ENCODE measurements around the gene RASGRF2. TPM values are rescaled to one million over a fixed set of nuclear protein-coding genes. Genes with fewer than 3 reads are reported as not detected.
"Not testable (repeated sequence)": the region's sequence is repeated elsewhere in the genome, so short reads cannot be mapped to it uniquely, and the experiment has no call there.

The RASGRF2 gene
- total RNA-seq, 1 experiment from 2014 or later = 5.3 TPM

DNA sequence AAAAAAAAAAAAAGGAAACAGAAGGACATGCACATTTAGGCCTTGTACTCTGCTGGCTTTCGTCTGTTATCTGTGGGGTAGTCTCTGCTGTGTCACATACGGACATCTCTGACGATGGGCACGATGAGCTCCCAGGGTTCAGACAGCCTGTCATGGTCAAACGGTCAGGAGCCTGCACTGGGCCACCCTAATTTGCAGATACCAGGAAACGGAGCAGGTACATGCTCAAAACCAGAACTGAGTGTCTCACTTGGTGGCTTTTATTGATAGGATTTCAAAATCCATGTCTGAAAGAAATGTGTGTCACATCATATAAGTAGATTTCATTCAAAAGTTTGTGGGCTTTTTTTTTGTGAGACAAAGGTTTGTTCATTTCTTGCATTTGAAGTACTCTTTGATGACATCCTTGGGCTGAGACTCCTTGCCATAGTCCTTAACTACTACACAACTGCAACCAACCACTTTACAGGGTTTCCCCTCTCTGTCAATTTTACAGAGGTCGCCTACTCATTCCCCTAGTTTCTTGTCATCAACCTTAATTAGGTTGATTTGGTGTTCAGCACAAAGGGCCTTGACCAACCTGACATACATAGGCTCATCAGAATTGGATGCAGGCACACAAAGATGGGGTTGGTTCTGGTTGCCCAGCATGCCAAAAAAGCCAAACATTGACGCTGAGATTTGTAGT, 281.9 kb downstream of the RASGRF2 start:
- Histone ChIP-seq H3K4me3 (ENCODE audit: insufficient read depth, low read depth, low read length) (no peak overlapping the region), H3K27me3 (ENCODE audit: control insufficient read depth, insufficient read depth, low read length) (no peaks in the 10 kb centered on the region), H3K36me3 (replicated peaks; ENCODE audit: control insufficient read depth, insufficient read depth, low read length) (no peaks in the 10 kb centered on the region)
- DNase-seq = no peak

DNA sequence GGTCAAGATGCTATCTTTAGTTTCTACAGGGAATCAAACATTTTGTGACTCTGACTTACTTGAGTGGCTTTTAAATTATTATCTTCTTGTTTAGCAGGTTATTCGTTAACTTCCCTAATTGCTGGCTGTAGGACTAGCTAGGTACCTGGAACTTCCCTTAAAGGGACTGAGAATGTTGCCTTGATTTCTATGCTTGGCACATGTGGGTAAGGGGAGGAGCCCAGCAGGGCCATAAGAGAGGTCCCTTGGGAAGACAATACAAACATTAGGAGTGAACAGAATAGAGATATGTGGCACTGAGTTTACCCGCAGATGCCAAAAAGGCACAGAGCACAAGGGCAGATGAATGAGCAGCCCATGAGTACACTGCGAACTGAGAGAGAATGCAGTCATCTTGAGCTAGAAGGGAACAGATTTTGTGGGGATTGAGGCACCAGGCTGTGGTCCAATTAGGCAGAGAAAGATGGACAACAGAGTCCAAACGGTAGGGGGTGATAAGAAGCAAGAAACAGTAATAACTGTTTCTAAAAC, 282.8 kb downstream of the RASGRF2 start:
- no peak for DNase-seq
- Histone ChIP-seq H3K27me3 (ENCODE audit: control insufficient read depth, insufficient read depth, low read length) (no peaks in the 10 kb centered on the region), H3K4me3 (ENCODE audit: insufficient read depth, low read depth, low read length) (no peak overlapping the region), H3K36me3 (replicated peaks; ENCODE audit: control insufficient read depth, insufficient read depth, low read length) (no peaks in the 10 kb centered on the region)

DNA sequence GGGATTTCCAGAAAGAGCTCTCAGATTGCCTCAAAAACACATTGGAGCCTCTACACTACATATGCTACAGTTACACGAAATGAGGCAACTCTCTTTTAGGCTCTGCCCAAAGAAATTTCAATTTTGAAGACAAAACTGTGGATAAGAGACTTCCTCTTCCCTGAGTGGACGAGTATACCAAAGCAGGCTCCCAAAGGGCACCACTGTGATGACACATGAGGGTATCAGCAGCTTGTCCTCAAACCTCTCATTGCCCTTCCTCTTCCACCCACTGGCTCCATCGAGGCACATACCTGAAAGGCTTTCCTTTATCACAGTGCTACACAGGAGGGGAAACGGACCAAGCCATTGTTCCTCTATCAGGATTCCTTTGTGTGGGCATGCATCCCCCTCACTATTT, 284.3 kb downstream of the RASGRF2 start:
- DNase-seq = no peak

DNA sequence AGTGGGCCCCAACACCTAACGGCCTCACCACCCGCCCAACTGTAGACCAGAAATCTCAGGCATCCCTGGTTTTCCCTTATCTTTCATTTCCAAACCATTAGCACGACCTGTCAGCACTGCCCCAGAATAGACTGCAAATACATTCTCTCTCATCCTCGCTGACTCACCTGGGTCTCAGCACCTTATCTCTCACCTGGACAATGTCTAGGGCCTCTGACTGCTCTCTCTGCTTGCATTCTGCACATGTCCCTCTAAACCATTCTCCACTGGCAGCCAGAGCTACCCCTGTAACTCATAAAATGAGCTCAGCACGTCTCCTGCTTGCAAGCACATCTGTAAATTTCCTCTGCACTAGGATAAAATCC, 285.7 kb downstream of the RASGRF2 start:
- no peak for DNase-seq
- Histone ChIP-seq H3K4me3 (ENCODE audit: insufficient read depth, low read depth, low read length) (no peak overlapping the region), H3K36me3 (replicated peaks; ENCODE audit: control insufficient read depth, insufficient read depth, low read length) (no peaks in the 10 kb centered on the region), H3K27me3 (ENCODE audit: control insufficient read depth, insufficient read depth, low read length) (no peaks in the 10 kb centered on the region)

More for the DNA sequence above, 284.3 kb downstream of the RASGRF2 start:
- Histone ChIP-seq H3K36me3 (replicated peaks; ENCODE audit: control insufficient read depth, insufficient read depth, low read length) (no peaks in the 10 kb centered on the region), H3K27me3 (ENCODE audit: control insufficient read depth, insufficient read depth, low read length) (no peaks in the 10 kb centered on the region), H3K4me3 (ENCODE audit: insufficient read depth, low read depth, low read length) (no peak overlapping the region)

DNA sequence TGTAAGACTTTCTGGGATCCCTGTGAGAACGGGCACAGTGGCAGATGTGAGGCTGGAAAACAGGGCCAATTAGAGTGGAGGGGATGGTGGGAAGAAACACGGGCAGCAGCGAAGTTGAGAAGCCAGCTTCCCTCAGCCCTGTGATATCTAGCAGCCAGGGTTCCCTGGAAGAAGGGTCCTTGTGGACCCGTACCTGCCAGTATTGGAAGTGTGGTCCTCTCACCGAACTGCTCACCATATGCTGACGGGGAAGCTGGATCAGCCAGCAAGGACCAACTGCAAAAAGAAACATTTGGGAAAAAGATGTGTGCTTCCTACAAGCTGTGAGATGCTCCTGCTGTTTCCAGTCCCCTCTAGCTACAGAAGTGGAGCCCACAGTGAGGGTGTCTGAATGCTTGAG, 286.5 kb downstream of the RASGRF2 start:
- no peak for DNase-seq
- H3K27me3 ChIP-seq (ENCODE audit: control insufficient read depth, insufficient read depth, low read length) = no peaks in the 10 kb centered on the region
- H3K4me3 ChIP-seq (ENCODE audit: insufficient read depth, low read depth, low read length) = no peak overlapping the region
- H3K36me3 ChIP-seq (replicated peaks; ENCODE audit: control insufficient read depth, insufficient read depth, low read length) = no peaks in the 10 kb centered on the region

DNA sequence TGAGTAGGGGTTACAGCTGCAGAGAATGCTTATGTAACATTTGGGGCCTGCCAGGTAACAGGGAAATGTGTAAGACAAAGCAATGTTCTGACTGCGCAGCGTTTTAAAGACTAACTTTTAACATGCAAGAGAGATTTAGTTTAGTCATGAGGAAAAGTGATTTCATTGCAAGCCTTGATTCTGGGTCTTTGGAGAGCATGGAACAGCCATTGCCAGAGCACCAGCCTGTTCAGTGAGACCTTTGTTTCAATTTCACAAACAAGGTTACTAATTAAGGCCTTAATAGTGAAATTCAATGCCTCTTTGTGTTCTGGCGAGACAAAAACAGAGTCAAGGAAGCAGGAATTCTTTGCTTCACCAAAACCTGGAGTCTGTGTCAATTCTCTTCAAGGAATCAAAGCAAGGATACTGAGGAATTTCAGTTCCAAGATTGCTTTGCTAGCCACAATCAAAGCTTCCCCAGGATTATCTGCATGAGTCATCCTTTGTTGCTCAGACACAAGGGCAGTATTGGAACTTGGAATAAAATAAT, 287.3 kb downstream of the RASGRF2 start:
- H3K4me3 ChIP-seq (ENCODE audit: insufficient read depth, low read depth, low read length) = no peak overlapping the region
- H3K27me3 ChIP-seq (ENCODE audit: control insufficient read depth, insufficient read depth, low read length) = no peaks in the 10 kb centered on the region
- no peak for DNase-seq
- H3K36me3 ChIP-seq (replicated peaks; ENCODE audit: control insufficient read depth, insufficient read depth, low read length) = no peaks in the 10 kb centered on the region

DNA sequence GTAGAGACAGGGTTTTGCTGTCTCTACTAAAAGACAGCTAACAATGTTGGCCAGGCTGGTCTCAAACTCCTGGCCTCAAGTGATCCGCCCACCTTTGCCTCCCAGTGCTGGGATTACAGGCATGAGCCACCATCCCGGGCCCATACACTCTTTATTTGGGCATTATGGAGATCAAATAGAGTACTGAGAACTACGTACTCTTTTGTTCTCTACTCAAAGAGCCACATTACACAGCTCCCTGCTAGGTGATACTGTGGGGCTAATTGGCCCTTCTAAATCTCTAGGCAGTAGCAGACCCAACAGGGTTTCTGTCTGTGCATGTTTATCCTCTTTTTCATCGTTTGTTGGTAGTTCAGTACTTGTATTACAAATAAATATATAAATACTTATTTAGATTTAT, 289.1 kb downstream of the RASGRF2 start:
- H3K4me3 ChIP-seq (ENCODE audit: insufficient read depth, low read depth, low read length) = no peak overlapping the region
- no peak for DNase-seq
- no peaks in the 10 kb centered on the region for H3K36me3 ChIP-seq (replicated peaks; ENCODE audit: control insufficient read depth, insufficient read depth, low read length)
- no peaks in the 10 kb centered on the region for H3K27me3 ChIP-seq (ENCODE audit: control insufficient read depth, insufficient read depth, low read length)

DNA sequence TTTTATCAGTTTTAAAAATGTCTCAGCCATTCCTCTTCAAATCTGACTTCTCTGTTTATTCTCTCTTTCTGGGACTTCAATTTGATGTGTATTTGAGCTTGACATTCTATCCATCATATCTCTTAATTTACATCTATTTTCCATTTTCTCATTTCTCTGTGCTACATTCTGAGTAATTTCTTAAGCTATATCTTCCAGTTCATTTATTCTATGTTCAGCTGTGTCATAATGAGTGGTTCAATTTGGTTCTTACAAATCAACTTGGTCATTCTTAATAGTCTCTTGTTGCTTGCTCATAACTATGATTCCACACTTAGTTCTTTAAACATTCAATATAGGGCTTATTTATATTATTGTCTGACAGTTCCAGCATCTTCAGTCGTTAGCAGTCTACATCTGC, 289.8 kb downstream of the RASGRF2 start:
- H3K36me3 ChIP-seq (replicated peaks; ENCODE audit: control insufficient read depth, insufficient read depth, low read length) = no peaks in the 10 kb centered on the region
- H3K27me3 ChIP-seq (ENCODE audit: control insufficient read depth, insufficient read depth, low read length) = no peaks in the 10 kb centered on the region
- DNase-seq = no peak
- no peak overlapping the region for H3K4me3 ChIP-seq (ENCODE audit: insufficient read depth, low read depth, low read length)

DNA sequence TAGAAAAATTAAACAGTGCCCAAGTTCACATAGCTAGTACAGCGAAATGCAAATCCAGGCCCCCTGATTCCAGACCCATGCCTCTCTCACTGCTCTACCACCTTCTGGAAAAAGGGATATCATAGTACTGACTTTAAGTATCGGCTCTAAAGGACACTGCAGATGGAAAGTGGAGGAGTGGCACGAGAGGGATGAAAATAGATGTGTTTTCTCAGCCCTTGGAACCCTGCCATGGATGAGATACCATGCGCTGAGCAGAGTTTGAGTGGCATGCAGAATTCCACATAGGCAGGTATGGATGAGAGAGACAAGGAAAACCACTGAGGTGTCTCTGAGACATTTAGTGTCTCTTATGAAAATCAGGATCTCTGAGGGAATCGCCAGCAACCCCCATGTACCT, 291.8 kb downstream of the RASGRF2 start:
- DNase-seq = no peak
- H3K27me3 ChIP-seq (ENCODE audit: control insufficient read depth, insufficient read depth, low read length) = no peaks in the 10 kb centered on the region
- no peak overlapping the region for H3K4me3 ChIP-seq (ENCODE audit: insufficient read depth, low read depth, low read length)
- H3K36me3 ChIP-seq (replicated peaks; ENCODE audit: control insufficient read depth, insufficient read depth, low read length) = no peaks in the 10 kb centered on the region

DNA sequence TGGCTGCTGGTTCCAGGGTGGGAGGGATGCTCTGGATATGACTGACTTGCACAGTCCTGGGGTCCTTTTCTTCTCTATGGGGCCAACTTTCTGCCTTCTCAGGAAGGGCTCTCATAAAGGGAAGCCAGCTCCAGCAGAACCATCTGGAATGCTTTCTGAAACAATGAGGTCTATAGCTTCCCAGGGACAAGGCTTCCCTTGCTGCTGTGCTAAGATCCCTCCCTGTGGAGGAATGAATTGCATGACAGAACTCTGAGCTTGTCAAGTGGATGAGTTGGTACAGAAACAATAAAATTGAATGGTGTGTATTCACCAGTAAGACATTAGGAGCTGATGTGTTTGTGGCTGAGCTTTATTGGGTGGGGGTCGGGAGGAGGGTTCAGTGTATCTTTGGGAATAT, 292.7 kb downstream of the RASGRF2 start:
- Histone ChIP-seq H3K36me3 (replicated peaks; ENCODE audit: control insufficient read depth, insufficient read depth, low read length) (no peaks in the 10 kb centered on the region), H3K27me3 (ENCODE audit: control insufficient read depth, insufficient read depth, low read length) (no peaks in the 10 kb centered on the region), H3K4me3 (ENCODE audit: insufficient read depth, low read depth, low read length) (no peak overlapping the region)
- DNase-seq = no peak

DNA sequence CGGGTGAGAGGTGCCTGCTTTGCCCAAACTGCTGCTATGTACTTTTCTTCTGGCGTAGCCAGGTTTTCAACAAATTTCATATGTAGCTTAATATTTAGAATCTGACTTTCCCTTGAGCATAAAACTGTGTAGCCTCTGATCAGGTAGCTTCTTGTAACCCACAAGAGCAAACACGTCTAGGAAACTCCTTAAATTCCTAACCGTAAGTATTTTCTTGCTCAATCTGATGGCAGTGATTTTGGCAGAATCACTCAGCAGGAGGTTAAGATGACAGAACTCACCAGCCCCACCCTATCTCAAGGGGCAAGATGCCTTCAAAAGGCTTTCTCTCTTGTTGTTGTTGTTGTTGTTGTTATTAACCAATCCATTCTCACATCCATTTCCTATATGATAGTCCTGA, 293.7 kb downstream of the RASGRF2 start:
- Histone ChIP-seq H3K36me3 (replicated peaks; ENCODE audit: control insufficient read depth, insufficient read depth, low read length) (no peaks in the 10 kb centered on the region), H3K27me3 (ENCODE audit: control insufficient read depth, insufficient read depth, low read length) (no peaks in the 10 kb centered on the region), H3K4me3 (ENCODE audit: insufficient read depth, low read depth, low read length) (no peak overlapping the region)
- no peak for DNase-seq

DNA sequence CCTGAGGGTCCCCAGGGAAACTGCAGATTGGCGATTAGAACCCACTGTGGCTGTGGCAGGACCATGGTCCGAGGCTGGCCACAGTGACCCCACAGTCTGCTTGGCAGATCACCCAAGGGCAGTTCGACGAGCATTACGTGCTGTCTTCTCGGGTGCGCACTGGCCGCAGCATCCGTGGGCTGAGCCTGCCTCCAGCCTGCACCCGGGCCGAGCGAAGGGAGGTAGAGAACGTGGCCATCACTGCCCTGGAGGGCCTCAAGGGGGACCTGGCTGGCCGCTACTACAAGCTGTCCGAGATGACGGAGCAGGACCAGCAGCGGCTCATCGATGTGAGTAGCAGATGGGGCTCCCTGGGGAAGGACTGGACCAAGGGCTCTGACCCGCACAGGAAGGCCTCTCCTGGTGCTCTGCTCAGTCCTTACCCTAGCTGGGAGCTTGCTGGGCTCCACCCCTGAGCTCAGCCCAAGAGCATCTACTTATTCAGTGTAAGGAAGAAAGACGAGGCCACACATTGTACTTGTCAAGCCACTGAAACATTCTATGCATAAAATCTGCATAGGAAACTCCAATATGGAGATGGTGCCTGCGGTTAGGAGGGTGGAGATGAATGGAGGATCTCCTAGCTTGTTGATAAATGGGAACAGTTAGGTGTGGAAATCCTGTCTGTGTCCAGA, 294.9 kb downstream of the RASGRF2 start:
- Histone ChIP-seq H3K36me3 (replicated peaks; ENCODE audit: control insufficient read depth, insufficient read depth, low read length) (no peaks in the 10 kb centered on the region), H3K4me3 (ENCODE audit: insufficient read depth, low read depth, low read length) (no peak overlapping the region), H3K27me3 (ENCODE audit: control insufficient read depth, insufficient read depth, low read length) (no peaks in the 10 kb centered on the region)
- DNase-seq = no peak

DNA sequence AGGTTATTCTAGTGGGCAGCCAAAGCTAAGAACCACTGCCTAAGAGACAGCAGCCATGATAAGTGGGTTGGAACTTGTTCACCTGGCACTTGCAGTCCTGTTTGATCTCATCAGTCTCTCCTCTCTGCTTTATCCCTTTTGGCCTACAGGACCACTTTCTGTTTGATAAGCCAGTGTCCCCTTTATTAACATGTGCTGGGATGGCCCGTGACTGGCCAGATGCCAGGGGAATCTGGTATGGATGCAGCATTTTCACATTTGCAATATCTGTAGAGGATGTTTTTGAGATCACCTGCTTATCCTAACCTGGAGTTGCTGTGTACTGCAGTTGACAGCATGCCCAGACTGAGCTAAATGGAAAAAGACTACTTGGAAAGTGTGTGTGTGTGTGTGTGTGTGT, 296.6 kb downstream of the RASGRF2 start:
- Histone ChIP-seq H3K27me3 (ENCODE audit: control insufficient read depth, insufficient read depth, low read length) (no peaks in the 10 kb centered on the region), H3K4me3 (ENCODE audit: insufficient read depth, low read depth, low read length) (no peak overlapping the region), H3K36me3 (replicated peaks; ENCODE audit: control insufficient read depth, insufficient read depth, low read length) (no peaks in the 10 kb centered on the region)
- DNase-seq = no peak

DNA sequence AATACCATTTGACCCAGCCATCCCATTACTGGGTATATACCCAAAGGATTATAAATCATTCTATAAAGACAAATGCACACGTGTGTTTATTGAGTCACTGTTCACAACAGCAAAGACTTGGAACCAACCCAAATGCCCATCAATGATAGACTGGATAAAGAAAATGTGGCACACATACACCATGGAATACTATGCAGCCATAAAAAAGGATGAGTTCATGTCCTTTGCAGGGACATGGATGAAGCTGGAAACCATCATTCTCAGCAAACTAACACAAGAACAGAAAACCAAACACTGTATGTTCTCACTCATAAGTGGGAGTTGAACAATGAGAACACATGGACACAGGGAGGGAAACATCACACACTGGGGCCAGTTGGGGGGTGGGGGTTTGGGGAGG, 302.6 kb downstream of the RASGRF2 start:
- DNase-seq; H3K36me3 ChIP-seq (replicated peaks; ENCODE audit: control insufficient read depth, insufficient read depth, low read length); H3K27me3 ChIP-seq (ENCODE audit: control insufficient read depth, insufficient read depth, low read length); H3K4me3 ChIP-seq (ENCODE audit: insufficient read depth, low read depth, low read length): not testable (repeated sequence)

DNA sequence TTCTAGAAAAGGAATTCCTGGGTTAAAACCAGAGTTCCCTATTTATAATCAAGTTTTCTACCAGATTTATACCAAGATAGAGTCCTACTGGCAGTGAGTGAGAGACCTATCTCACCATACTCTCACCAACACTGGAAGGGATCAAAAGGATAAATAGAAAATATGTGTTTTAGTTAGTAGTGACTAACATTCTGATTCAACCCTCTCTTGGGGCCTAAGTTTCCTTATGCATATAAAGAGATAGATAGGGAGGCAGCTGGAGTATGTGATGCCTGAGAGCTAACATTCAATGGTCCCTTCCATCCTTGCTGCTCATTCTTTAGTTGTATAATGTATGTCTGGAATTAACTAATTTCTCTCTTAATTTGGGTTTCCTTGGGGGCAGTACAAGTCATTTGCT, 304.9 kb downstream of the RASGRF2 start:
- H3K4me3 ChIP-seq (ENCODE audit: insufficient read depth, low read depth, low read length) = no peak overlapping the region
- no peaks in the 10 kb centered on the region for H3K36me3 ChIP-seq (replicated peaks; ENCODE audit: control insufficient read depth, insufficient read depth, low read length)
- no peak for DNase-seq
- H3K27me3 ChIP-seq (ENCODE audit: control insufficient read depth, insufficient read depth, low read length) = no peaks in the 10 kb centered on the region
